SHP77 treated with DMSO at 0.1 percent for 48 hours (cell line): Measurements from ENCODE around the gene PCDHGC5.

ENCODE experiments used
- DNase-seq: peaks from one replicate; lab custom pipeline; 2025; lab: John Stamatoyannopoulos, UW

PCDHGC5 gene

DNA sequence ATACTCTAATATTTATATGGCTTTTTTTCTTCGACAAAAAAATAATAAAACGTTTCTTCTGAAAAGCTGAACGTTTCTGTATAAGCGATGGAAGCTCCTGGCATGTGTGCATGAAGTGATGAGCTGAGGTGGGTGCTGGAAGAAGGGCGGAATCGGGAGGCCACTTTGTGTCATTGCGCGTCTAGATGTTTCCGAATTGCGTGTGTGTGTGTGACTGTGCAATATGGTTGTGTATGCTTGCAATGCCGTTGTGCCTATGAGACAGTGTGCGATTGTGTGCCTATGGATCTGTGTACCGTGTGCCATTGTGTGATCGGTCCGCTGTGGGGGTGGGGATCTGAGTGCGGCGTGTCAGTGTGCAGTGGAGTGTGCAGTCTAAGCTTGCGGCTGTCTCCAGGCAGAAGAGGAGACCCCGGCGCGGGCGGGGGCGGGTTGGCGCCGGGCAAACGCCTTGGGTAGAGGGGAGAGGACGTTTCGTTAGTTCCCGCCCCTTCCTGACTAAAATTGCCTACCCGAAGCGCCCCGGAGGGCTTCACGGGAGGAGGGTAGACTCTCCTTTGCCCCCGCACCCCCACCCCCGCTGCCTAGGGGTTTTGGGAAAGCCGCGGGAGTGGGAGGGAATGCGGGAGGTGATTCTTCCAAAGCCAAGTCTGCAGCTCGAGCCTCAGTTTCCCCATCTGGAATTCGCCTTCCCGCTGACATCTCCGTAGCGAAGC lies 24.2 kb downstream of the PCDHGC5 start:
- DNase-seq: no peak

DNA sequence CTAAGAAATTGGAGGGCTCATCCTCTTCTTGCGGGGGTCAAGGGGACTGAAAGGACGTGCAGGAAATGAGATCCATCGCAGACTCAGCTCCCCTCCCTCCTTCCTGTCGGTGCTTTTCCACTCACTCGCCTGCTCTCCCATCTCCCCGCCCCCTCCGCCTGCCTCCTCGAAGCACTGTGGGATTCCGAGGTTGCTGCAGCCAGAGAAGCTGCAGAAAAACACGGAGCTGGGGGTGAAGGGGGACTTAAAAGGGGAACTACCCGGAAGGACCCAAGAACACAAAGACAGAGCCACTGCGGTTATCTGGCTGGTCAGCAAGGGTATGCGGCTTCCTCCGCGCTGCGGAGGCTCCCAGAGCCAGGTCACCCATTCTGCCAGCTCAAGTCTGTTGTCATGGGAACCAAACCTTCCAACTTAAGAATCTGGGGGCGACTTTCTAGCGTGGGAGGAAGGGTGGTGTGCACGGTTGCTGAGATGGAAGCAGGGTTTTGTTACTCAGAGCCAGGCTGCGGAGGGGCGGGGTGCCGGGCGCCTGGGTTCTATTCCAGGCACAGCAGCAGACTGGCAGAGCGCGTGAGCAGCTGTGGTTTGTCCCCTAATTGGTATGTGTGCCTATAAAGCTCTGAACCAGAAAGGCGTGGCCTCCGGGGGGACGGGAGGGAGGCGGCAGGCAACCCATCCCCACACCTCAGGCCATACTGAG lies 24.9 kb downstream of the PCDHGC5 start:
- no peak for DNase-seq

DNA sequence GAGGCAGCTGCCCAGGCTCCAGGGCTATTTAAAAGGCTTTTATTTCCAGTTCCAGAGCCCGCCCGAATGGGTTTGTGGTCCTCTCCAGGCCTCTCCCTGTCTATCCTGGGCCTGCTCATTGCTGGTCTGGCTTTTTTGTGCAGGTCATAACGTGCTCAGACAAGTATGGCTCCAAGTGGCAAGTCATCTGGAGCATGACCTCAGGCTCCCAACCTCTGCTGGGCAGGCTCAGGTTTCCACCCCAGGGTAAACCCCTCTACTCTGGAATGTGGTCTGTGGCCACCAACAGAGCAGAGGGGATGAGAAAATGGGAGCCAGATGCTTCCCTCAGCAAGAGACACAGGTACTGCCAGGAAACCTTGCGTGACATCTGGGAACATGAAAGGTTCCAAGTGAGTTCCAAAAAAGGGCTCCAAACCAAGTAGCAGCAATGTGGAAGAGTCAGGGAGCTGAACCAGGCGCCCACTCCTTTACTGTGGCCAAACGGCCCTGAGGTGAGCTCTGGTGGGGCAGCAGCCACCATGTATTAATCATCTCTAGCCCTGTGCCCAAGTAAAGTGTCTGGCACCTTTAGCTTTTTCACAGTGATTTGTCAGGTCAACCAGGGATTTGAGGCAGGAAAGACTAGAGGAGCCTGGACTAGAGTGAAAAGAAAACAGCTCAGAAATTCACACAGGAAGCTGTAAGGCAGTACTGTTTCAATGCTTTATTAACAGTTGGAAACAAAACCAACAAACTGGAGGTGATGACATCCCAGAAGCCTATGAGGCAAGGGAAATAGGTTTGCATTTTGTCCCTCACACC lies 25.7 kb downstream of the PCDHGC5 start:
- DNase-seq: no peak

DNA sequence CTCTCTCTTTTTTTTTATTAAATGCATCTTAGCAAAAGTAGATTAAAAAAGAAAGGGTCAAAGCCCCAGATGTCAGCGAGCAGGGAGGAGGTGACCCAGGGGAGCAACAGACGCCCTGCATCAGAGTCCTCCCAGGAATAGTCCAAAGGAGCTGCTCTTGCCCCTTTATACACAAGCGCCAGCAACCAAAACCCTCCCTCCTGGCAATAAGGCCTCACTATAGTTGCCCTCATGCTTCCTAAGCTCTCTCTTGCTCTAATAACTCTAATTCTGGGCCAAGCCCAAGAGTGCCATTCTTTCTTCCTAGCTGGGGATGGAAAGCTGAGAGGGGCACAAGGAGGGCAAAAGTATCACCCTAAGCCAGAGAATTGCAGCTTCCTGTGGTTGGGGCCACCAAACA lies 26.3 kb downstream of the PCDHGC5 start:
- no peak for DNase-seq

DNA sequence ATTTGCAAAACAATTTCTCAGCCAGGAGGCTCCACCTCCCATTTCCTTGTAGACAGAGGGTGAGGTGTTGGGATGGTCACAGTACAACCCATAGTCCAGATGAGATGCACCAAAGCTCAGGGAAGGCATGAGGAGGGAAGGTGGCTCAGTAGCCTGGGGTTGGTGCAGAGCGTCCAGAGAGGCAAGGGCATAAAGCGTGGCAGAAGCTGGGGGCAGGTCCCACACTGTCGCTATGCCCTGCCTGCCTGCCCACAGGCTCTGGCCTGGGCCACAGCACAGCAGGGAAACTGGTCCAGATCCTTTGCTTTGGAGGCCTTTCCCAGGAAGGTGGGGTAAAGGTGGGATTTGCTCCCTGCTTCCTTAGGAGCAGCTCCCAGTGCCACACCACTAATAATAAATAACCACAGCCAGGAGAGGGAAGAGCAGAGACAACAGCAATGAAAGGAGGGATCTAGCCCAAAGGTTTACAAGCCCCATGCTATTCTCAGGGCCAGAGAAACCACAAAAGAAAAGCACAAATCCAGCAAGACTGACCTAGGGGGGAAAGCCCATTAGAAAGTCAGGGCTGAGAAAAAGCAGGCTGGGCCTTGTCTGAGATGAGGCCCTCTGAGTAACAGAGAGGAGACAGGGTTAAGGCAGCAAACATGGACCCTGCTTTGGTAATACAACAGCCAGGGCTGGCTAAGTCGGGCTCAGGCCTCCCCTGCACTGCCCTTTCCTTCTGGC lies 27.2 kb downstream of the PCDHGC5 start:
- DNase-seq: no peak

DNA sequence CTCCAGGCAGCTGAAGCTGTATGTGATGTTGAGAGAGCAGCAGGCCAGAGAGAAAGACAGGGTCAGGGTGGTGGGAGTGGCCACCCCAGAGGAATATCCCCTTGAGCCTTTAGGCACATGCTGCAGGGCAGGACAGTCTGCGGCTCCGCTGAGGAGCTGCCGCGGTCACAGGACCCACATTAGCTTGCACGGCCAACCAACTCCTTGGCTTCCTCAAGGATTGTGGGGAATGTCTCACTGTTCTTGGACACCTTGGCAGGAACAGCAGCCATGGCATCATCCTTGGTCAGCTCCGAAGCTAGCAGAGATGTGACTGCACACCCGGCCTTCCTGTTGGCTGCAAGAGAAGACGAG lies 27.8 kb downstream of the PCDHGC5 start:
- no peak for DNase-seq

DNA sequence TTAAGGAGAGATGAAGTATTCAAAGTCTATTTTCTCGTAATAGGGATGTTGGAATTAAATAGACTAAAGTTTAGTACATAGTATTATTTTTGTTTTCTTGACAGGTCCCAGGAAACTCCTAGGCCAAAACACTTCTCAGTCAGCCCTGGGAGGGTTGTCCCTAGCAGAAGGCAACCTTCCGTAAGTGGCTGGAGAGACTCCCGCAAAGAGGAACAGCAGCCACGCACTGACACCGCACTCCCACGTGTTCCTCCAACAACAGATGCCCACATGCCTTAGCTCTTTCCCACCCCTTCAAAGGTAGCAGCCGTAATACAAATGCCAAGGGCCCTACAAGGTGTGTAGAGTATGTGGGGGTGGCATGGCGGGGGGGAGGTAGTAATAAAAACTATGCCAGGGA lies 28.4 kb downstream of the PCDHGC5 start:
- DNase-seq: no peak

DNA sequence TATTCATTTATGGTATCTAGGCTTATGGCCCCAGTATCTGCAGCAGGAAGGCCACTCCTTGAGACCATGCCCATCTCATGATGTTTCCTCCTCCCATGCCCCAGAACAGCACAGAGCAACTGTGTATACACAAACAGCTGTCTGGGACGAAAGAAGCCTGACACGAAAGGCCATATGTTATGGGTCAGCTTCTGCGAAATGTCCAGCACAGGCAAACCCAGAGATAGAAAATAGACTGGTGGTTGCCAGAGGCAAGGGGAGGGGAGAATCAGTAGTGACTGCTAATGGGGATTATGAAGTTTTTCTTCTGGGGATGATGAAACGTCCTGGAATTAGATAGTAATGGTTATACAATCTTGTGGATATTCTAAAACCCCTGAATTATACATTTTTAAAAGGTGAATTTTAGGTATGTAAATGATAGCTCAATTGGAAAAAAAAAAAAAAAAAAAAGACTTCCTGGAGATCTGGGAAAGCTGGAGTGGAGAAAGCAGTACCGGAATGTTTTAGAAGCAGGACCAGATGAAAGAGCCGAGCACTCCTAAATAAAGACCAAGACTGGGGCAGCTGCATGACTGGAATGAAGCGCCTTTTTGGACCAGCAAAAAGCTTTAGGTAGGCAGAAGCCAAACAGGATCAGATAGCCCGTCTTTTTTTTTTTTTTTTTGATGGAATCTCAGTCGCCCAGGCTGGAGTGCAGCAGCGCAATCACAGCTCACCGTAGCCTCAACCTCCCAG lies 29.2 kb downstream of the PCDHGC5 start:
- DNase-seq: no peak

DNA sequence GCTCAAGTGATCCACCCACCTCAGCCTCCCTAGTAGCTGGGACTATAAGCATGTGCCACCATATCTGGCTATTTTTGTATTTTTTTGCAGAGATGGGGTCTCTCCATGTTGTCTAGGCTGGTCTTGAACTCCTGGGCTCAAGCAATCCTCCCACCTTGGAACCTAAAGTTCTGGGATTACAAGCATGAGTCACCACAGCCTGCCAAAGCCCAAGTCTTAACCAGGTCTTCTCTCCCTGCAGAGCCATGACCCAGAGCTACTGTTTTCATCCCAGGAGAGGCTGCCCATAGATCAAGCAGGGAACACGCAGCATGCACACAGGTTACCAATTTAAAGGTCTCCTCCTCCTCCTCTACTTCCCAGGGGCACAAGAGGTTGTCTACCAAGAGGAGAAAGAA lies 29.7 kb downstream of the PCDHGC5 start:
- DNase-seq: no peak

DNA sequence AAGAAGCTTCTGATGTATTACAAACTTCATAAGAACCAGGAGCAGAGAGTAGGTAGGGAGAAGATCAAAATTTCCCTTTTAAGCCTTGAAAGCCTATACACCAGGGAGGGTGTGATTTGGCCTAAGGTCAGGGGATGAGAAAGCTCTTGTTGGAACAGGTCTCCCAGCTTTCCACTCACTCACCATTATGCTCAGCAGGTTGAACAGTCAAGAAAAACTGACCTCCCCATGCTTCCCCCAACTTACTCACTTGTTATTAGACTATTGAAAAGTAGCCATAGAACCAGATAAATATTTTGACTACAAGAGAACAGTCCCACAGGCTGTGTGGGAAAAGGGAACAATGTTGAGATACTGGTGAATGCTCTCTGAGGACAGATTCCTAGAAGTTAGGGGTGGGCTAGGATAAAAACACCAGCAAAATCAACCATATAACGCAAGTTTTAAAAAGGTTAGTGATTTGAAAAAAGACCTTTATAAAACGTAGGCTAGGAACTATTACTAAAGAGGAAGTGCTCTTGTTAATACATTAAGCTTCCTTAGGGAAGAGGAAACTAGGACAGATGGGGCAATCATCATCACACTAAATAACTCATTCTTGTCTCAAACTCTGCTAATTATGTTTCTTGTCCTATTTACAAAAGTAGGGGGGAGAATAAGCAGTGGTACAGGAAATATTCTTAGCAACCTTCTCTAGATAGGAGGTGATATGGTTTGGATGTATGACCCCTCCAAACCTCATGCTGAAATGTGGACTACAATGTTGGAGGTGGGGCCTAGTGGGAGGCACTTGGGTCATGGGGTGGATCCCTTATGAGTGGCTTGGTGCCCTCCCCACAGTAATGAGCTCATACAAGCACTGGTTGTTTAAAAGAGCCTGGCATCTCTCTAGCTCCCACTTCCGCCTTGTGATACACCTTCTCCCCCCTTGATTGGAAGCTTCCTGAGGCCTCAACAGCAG lies 31.0 kb downstream of the PCDHGC5 start:
- no peak for DNase-seq

DNA sequence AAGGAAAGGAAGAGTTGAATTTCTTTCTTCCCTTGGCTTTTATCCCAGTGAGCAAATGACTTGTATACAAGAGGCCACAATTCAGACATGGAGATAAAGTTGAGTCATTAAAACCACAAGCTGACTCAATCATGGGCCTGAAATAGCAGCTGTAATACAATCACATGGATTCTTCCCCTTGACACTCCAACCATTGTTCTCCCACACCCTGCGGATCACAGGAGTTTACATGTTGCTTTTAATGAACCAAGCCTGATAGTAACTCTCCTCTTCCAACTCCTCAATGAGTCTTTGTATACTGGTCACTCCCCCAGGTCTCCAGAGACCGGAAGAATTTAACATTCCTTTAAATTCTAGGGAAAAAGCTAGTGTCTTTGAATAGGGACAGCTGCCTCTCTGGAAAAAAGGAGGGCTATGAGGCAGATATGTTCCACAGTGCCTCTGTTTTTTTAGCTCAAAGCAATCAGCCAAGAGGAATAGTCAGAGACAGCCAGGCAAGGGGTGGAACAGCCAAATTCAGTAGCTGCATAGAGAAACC lies 32.4 kb downstream of the PCDHGC5 start:
- DNase-seq: no peak

DNA sequence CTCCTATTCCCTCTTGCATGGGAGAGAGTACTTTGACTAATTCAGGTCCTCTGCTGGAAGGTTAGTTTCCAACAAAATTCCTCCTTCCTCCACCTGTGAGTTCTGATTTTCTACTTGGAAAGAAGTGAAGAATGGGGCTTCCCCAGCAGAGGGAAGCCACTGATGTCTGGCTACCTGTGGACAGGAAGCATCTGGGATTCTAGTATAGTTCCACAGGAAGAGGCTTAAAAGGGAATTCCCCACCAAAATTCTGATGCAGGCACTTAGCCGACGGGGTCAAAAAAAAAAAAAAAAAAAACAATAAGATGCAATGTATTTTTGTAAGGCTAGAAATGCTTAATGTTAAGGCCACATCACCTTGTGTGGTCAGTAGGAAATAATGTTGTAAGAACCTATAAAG lies 33.4 kb downstream of the PCDHGC5 start:
- DNase-seq: no peak

DNA sequence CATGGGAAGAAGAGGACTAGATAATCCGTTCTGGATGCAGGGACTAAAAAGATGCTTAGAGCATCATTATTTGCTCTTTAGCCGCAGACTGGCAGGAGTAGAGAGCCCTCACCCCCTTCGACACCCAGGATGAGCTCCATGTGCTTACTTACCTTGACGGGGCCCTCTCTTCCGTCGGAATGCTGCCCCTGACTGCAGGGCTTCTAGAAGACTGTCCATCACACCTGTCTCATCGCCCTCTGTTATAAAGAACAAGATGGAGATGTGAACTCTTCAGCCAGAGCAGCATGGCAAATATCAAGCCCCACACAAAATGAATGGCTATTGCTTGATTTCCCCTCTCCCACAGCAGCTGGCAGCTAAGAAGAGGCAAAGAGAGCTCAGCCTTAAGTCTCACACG lies 35.1 kb downstream of the PCDHGC5 start:
- DNase-seq: no peak

DNA sequence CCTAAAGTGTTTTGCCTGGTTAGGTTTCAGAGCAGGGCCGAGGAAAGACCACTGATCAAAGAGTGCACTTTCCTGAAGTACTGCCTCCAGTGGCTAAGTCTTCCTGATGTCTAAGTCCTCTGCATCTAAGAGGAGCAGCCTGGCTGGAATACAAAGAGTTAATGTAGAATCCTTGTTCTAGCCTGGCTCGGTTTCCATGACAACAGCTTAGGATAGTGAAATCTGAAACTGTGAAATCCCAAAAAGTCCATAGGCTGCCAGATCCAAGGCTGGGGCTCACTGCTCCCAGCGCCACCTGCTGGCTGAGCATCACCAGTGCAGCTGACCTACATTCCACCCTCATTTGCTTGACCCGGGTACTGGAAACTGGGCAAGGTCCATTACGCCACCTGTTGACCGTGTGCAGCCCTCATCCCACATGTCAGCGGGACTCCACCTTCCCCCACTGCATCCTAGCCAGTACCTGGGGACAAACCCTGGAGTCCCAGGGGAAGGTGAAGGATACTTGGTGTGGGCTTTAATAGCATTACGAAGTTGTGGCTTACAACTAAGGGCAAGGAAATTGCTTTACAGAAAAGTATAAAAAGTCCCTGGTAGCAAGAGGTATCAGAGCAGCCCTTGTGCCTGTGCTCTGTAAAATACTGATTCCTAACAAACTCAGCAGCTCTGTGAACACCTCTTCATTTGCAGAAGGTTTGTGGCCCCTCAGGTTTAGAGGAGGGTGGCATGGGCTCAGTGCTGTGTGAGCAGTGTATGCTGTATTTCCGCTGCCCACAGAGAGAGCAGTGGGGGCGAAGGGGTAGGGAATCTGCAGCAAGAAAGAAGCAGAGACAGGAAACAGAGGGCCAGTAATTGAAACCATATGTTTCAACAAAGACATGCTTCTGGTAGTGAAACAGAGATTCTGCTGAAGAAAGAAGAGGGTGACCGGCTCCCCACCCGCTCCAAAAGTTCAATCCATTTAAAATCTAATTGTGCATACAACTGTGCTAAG lies 36.0 kb downstream of the PCDHGC5 start:
- DNase-seq: peak; percentile 82

DNA sequence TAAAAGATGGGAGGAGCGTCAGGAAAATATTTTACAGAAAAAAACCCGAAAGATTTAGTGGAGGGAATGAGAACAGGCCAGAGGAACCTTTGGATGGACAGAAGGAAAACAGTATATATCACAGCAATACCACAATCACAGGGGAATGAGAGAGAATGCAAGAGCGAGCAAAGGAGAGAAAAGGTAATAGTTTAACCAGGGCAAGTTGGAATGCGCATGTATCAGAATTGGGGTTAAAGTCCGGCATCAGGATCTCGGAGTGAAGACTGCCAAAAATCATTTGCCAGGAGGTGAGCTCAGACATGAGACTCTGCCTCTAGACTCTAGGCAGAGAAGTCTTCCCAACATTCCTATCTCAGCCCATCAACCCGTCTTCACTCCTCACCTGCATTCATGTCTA lies 36.8 kb downstream of the PCDHGC5 start:
- no peak for DNase-seq

DNA sequence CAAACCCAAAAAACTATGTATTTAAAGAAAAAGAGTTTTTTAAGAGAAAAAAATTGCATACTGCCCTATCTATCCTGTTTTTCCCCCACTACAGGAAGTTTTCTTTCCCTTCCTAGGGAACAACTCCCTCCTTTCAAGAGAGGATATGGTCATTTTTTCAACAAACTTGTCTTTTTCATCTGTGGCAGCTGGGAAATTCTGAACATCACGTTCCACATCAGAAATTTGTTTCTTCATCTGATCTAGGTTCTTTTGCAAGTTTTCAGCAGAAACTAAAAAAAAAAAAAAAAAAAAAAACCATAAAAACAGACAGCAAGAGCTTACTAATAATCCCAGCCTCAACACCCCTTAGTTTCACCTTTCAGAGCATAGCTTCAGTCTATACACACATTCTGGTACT lies 38.5 kb downstream of the PCDHGC5 start:
- no peak for DNase-seq

DNA sequence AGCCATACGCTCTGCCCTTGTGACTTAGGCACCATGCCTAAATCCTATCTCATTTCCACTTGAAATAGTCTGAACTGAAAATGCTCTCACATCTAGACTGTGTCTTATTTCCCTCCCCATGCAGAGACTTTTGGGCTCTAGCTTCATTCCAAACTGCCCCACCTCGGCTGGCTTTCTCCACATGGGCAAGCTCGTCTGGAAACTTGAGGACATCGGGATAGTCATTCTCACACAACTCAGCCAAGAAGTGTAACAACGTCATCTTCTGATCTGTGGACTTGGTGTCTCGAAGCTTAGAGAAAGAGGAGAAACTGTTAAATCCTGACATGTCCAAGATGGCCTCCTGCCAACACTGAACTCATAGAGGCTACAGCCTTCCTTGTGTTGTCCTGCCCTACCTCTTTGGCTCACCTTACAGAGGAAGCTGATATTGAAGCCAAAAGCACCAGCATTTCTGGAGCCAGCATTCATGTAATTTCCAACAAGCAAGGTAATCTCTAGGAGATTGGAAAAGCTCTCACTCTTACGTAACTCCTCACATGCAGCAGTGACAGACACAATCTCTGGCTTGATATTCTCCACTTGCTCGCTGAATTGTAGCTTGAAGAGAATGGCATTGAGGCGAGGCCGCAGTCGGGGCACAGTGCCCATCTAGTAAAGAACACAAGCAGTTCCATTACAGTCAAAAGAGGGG lies 39.6 kb downstream of the PCDHGC5 start:
- DNase-seq: no peak

DNA sequence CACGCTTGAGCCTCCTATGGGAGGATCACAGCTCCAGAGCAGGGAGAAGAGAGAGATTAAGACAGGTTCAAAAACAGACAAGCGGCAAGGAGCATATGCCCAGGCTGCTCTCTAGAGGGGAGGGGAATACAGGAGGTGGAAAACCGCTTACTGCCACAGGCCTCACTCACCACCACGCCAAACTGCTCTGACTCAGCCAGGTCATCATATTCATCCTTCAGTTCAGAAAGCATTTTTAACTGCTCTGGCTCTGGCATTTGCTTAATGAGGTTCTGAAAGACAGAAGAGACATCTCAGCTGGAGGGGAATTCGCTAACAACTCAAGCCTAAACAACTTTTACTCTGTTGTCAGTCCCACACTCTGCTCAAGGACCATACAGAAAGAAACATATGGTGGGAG lies 40.1 kb downstream of the PCDHGC5 start:
- DNase-seq: no peak
